GM13976 (cell line): ENCODE measurements around the gene NUDT17.

Source experiments
- DNase-seq: peaks from one replicate; pipeline ENCODE4 v3.0.0; 2012; ENCODE audit warnings: low spot score
- CTCF ChIP-seq: IDR thresholded peaks from 2 replicates; pipeline ENCODE4 v1.5.1; 2012; ENCODE audit warnings: borderline replicate concordance, mild to moderate bottlenecking; ENCODE audit not compliant: insufficient read depth; ENCODE audit errors: extremely low read depth, missing control alignments, control extremely low read depth
- in situ Hi-C: fragments of 300-500 bp; cut with MboI; formaldehyde crosslinking; loops from one replicate; pipeline ENCODE4 v1.12.0; 2022; ENCODE audit warnings: low sequenced_read_pairs, mixed read lengths, inconsistent platforms; ENCODE audit not compliant: unreplicated experiment

The NUDT17 gene

GRCh38 chr1:145879775-145880174 is 34.3 kb downstream of the NUDT17 start:
- DNase-seq: no peak
- TF ChIP-seq CTCF: no peak
- in situ Hi-C loops: no loop called here

GRCh38 chr1:145884675-145885074 is 39.2 kb downstream of the NUDT17 start:
- TF ChIP-seq CTCF: no peak
- in situ Hi-C loops: no loop called here
- no peak for DNase-seq

GRCh38 chr1:145885738-145886287 is 40.4 kb downstream of the NUDT17 start, which contains the start of gene ANKRD35:
Gene ANKRD35, minus strand, starts transcription at chr1:145885866. Its CDS starts 108 bp downstream, at chr1:145885758.
- peak; percentile 97 for DNase-seq
- no peak for TF ChIP-seq CTCF
- in situ Hi-C loops: no loop called here

- DNase-seq: no peak
- no peak for TF ChIP-seq CTCF
- in situ Hi-C loops: no loop called here
These were observed 41.0 kb downstream of the NUDT17 start for GRCh38 chr1:145886390-145886789.

GRCh38 chr1:145886816-145887215 is 41.4 kb downstream of the NUDT17 start:
- DNase-seq: no peak
- in situ Hi-C loops: no loop called here
- no peak for TF ChIP-seq CTCF

GRCh38 chr1:145887631-145888030 is 42.2 kb downstream of the NUDT17 start:
- no peak for TF ChIP-seq CTCF
- in situ Hi-C loops: no loop called here
- DNase-seq: no peak
